ENCODE measurements around the gene ATP2A2.
A peak's percentile ranks its signal among the peaks of the same experiment; 100 is the strongest.
"Not testable (repeated sequence)": the region's sequence is repeated elsewhere in the genome, so short reads cannot be mapped to it uniquely, and the experiment has no call there.

Gene ATP2A2

GRCh38 chr12:110280779-110281548 lies at the start of gene ATP2A2:
Gene ATP2A2, plus strand, starts transcription at chr12:110281247. Its CDS starts 543 bp downstream, at chr12:110281790.
- peak; percentile 87 for DNase-seq

DNA sequence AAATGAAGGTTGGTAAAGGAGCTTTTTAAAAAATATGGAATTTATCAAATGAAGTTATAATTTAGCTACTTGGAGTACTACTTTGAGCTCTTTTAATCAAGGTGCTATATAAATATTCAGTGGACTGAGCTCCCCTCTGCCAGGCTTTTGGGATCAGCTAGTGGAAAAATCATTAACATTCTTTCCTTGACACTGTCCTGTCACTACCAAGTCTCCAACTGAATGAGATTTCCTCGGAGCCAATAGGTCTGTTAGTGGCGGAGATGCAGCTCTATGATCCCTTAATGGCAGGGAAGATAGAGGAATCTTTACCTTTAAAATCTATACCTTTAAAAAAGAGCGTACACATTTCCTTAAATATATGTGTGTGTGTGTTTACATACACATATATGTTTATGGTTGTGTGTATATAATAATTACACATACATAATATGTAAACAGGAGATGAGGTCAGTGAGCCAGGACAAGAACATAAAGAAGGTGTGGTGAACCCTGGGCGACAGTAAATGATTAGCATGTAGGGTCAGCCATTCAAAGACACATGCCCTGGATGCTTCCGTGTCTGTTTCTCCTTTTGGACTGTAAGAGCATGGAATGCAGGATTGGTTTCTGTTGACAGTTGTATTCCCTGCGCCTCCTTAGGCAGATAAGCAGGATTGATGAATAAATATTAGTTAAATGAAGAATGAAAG lies 47.7 kb upstream of the ATP2A2 start:
- no peak for DNase-seq

- no peak for DNase-seq
Measured at GRCh38 chr12:110234331-110234751, 46.7 kb upstream of the ATP2A2 start.

GRCh38 chr12:110234755-110235154 lies 46.3 kb upstream of the ATP2A2 start:
- no peak for DNase-seq

GRCh38 chr12:110235383-110235782 lies 45.7 kb upstream of the ATP2A2 start:
- DNase-seq, result no peak

GRCh38 chr12:110243227-110243626 lies 37.8 kb upstream of the ATP2A2 start:
- DNase-seq, result no peak

DNA sequence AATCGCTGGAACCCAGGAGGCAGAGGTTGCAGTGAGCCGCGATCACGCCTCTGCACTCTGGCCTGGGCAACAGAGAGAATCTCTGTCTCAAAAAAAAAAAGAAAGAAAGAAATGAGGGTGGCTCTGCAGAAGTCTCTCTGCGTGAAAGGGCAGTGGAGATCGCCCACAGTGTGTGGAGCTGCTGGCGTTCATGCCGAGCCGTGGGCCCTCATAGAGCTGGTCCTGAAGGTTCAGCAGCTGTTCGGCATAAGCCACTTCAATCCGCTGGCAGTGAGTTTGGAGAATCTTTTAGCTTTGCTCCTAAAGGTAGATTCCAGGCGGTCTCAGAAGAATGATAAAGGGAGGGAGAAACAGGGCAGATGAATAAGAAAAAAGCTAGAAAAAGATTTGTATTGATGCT lies 36.7 kb upstream of the ATP2A2 start:
- DNase-seq, result no peak

GRCh38 chr12:110244829-110245228 lies 36.2 kb upstream of the ATP2A2 start:
- no peak for DNase-seq

DNA sequence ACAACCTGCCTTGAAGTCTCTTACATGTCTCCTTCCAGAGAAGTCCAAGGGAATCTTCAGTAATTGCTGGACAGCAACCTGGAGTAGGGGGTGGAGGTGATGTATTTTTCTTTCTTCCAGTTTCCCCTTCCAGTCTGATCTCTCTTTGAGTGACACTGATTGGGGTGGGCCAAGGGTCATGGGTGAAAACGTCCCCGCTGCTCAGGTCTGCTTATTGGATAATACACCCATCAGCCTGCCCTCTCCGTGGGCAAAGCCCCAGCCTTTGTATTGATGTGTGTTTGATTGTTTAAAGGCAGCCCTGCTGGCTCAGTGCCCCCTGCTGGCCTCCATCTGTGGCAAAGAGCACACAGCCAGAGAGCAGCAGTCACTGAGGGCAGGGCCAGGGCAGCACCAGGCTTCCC lies 35.7 kb upstream of the ATP2A2 start:
- DNase-seq, result no peak

DNA sequence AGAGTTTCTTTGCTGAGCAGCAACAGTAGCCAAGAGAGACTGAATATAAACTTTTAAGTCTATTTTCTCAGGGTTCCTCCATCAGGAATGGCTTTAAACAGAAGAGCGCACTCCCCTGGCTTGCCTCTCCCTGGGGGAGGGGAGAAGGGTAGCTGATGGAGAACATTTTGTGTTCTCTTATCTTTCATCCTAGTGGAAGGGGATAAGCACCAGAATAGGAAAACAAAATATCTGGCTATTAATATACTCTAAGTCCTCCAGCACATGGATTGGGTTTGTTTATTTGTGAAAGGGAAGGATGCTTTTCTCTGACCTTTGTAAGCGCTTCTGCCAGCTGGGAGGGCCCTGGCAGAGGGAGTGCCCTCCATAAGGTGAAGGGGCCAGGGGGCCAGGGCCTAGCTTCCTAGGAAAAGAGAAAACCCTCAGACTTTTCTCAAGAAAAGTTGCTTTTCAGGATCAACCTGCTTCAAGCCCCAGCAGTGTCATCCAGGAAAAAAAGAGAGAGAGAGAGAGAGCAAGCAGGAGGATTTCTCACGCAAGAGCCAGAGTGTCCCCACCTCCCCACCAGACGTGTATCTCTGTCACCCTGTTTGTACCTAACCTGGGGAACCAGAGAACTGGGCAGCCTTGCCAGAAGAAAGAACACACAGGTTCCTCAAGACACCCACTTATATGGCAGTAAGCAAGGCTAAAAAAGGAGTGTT lies 34.3 kb upstream of the ATP2A2 start:
- DNase-seq, result no peak

- DNase-seq, result no peak
Measured at GRCh38 chr12:110247340-110248095, 33.5 kb upstream of the ATP2A2 start.

- no peak for DNase-seq
Measured at GRCh38 chr12:110248096-110248447, 33.0 kb upstream of the ATP2A2 start.

GRCh38 chr12:110249105-110249504 lies 31.9 kb upstream of the ATP2A2 start:
- DNase-seq, result no peak

- DNase-seq, result no peak
Measured at GRCh38 chr12:110249716-110250225, 31.3 kb upstream of the ATP2A2 start.

DNA sequence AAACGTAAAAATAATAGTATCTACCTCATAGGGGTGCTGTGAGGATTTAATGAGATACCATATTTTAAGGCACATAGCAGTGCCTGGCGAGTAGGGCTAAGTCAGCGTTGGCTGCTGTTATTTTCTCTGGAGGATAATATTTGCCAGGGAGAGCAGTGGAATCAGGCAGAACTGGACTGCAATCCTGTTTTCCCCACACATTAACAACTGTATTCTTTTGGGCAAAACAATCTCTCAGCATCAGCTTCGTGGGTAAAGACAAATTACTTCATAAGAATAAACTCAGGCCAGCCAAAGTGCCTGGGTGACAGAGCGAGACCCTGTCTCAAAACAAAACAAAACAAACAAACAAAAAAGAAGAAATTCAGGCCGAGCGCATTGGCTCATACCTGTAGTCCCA lies 29.7 kb upstream of the ATP2A2 start:
- DNase-seq, result no peak

DNA sequence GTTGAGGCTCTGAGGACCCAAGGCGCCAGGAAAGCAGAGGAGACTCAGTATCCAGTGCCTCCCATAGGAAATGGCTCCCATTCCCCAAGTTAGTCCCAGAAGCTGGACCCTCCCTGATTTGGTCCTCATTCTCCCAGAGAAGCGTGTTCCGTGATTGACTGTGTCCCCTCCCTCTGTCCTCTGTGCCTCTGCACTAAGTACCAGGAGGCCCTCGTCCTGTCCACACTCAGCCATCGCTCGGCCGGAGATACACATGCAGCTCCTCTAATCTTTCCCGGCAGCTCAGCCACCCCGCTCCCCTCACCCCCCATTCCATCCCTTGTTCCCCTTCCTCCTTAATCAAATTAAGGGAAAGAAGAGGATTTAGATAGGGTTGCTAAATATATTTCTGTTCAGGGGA lies 28.3 kb upstream of the ATP2A2 start:
- no peak for DNase-seq

- no peak for DNase-seq
Measured at GRCh38 chr12:110253176-110253575, 27.9 kb upstream of the ATP2A2 start.

GRCh38 chr12:110254971-110255540 lies 26.0 kb upstream of the ATP2A2 start:
- DNase-seq, result peak; percentile 79

- not testable (repeated sequence) for DNase-seq
Measured at GRCh38 chr12:110255890-110256456, 25.1 kb upstream of the ATP2A2 start.

GRCh38 chr12:110256780-110257431 lies 24.1 kb upstream of the ATP2A2 start:
- no peak for DNase-seq

- DNase-seq, result no peak
Measured at GRCh38 chr12:110258466-110258865, 22.6 kb upstream of the ATP2A2 start.
